Progenitor cell of endocrine pancreas (in vitro differentiated cells): Measurements from ENCODE around the gene C4orf33. TPM values are rescaled to one million over a fixed set of nuclear protein-coding genes. Genes with fewer than 3 reads are reported as not detected.

Experiments used
- DNase-seq: peaks from one replicate; pipeline ENCODE4 v3.0.0; 2021; ENCODE audit warnings: low spot score; ENCODE audit not compliant: unreplicated experiment
- H3K27ac Mint-ChIP-seq: 2 replicates; pipeline ENCODE4 v1.8.0; 2021; ENCODE audit warnings: mild to moderate bottlenecking, moderate library complexity, mixed read lengths
- H3K27me3 Mint-ChIP-seq: 2 replicates; pipeline ENCODE4 v1.8.0; 2021; ENCODE audit warnings: mixed read lengths
- H3K36me3 Mint-ChIP-seq: 2 replicates; pipeline ENCODE4 v1.8.0; 2022; ENCODE audit warnings: mixed read lengths; ENCODE audit not compliant: insufficient read depth
- H3K4me1 Mint-ChIP-seq: 2 replicates; pipeline ENCODE4 v1.8.0; 2021; ENCODE audit warnings: low read depth, mixed read lengths
- H3K4me3 Mint-ChIP-seq: 2 replicates; pipeline ENCODE4 v1.8.0; 2021; ENCODE audit warnings: low read depth, mild to moderate bottlenecking, moderate library complexity, mixed read lengths
- H3K9me3 Mint-ChIP-seq: 2 replicates; pipeline ENCODE4 v1.8.0; 2021; ENCODE audit warnings: low read depth, mixed read lengths
- total RNA-seq: library from RNA; stranded (reverse); gene quantifications from 2 replicates; pipeline ENCODE4 v1.2.1, GENCODE V29; 2021
- TF ChIP-seq, protein P1 (sequence below): fragments of 200-600 bp; sonication (generic); IDR thresholded peaks from one replicate; pipeline ENCODE4 v1.5.0; 2021; ENCODE audit warnings: antibody characterized with exemption, mild to moderate bottlenecking; ENCODE audit not compliant: unreplicated experiment

Gene C4orf33
- total RNA-seq, 1 donor from 2014 or later, result 12.2 TPM

DNA sequence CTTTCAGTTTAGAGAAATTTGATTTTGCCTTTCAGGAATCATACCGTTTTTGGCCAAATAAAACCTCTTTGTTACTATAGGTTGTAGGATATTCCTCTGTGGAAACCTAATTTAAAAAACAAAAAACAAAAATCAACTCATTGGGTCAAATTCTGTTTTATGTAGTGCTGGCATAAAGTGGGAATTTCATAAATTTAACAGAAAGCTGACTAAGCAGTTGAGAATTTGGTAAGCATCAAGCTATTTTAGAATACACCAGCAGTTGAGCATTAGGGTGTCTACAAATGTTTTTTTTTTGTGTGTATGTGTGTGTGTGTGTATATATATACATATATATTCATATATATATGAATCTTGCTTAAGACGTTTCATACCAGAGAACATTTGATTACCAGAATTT lies 47.4 kb downstream of the C4orf33 start:
- H3K4me3 Mint-ChIP-seq, result no peak overlapping the region
- H3K36me3 Mint-ChIP-seq, result no peaks in the 10 kb centered on the region
- no peaks in the 10 kb centered on the region for H3K9me3 Mint-ChIP-seq
- H3K27me3 Mint-ChIP-seq, result peaks cover 7% of the 10 kb centered on the region
- TF ChIP-seq, protein P1, sequence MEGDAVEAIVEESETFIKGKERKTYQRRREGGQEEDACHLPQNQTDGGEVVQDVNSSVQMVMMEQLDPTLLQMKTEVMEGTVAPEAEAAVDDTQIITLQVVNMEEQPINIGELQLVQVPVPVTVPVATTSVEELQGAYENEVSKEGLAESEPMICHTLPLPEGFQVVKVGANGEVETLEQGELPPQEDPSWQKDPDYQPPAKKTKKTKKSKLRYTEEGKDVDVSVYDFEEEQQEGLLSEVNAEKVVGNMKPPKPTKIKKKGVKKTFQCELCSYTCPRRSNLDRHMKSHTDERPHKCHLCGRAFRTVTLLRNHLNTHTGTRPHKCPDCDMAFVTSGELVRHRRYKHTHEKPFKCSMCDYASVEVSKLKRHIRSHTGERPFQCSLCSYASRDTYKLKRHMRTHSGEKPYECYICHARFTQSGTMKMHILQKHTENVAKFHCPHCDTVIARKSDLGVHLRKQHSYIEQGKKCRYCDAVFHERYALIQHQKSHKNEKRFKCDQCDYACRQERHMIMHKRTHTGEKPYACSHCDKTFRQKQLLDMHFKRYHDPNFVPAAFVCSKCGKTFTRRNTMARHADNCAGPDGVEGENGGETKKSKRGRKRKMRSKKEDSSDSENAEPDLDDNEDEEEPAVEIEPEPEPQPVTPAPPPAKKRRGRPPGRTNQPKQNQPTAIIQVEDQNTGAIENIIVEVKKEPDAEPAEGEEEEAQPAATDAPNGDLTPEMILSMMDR, result no peak
- no peak for DNase-seq
- H3K27ac Mint-ChIP-seq, result no peak overlapping the region
- H3K4me1 Mint-ChIP-seq, result peaks cover 14% of the 10 kb centered on the region

DNA sequence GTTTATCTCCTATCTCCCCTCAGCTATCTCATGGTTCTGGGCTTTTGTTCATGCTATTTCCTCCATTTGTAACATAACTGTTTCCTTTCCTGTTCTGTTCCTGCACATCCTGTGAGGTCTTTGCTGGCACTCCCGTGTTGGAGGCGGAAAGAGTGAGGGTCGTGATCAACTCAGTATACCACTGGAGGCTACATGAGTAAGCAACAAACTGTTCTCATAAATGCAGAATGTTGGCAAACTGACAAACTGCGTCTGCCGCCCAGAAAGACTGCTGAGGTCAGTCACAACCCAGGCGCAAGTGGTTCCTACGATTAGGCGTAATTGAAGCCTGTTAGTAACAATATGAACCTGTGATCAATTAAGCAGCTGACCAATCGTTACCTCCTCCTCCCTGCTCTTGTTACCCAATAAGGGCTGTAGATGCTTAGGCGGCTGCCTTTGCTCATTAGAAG lies 48.8 kb downstream of the C4orf33 start:
- Mint-ChIP-seq H3K27ac (no peak overlapping the region), H3K4me3 (no peak overlapping the region), H3K4me1 (peaks cover 2% of the 10 kb centered on the region), H3K9me3 (no peaks in the 10 kb centered on the region), H3K36me3 (no peaks in the 10 kb centered on the region), H3K27me3 (peaks cover 10% of the 10 kb centered on the region)
- DNase-seq, result no peak
- TF ChIP-seq, protein P1, result no peak

DNA sequence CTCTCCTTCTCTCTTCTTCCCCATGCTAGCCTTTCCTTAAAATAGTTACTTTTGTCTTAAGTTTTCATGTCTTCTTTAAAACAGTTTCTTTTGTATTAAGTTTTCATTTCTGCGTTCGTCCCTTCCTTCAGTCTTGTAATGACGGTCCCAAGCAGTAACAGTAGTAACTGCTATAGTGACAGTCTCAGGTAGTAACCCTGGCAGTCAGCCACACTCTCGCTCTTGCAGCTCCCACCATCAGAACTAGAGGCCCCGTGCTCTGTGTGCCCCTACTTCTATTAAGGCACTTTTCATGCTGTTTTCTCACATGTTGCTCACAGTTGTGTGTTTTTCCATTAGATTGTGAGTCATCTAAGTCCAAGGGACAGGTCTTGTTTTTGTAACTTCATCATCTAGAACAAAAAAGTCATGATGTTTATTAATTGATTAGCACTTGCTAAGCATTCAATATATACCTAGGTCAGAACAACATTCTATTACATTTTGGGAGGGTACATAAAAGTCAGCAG lies 49.3 kb downstream of the C4orf33 start:
- no peaks in the 10 kb centered on the region for H3K9me3 Mint-ChIP-seq
- H3K4me3 Mint-ChIP-seq, result no peak overlapping the region
- DNase-seq, result no peak
- peaks cover 2% of the 10 kb centered on the region for H3K4me1 Mint-ChIP-seq
- H3K36me3 Mint-ChIP-seq, result no peaks in the 10 kb centered on the region
- H3K27ac Mint-ChIP-seq, result no peak overlapping the region
- TF ChIP-seq, protein P1, result no peak
- peaks cover 10% of the 10 kb centered on the region for H3K27me3 Mint-ChIP-seq

DNA sequence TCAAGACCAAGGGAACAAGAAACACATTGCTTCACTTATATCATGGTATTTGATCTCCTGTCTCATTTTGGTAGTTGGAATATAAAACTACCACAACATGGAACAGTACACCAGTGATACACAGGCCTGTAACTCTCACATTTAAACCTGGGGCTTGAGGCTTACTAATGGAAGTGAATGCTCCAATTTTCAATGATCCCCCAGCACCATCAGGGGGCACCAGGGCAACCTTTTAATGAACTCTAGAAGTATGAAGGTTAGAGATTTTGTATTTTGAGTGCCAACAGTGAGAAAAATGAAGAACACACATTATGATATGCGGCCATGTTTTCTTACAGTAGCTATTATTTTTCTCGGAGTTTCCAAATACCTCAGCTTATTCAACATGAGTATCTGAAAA lies 50.7 kb downstream of the C4orf33 start:
- H3K4me1 Mint-ChIP-seq, result no peaks in the 10 kb centered on the region
- TF ChIP-seq, protein P1, result no peak
- H3K27me3 Mint-ChIP-seq, result peaks cover 7% of the 10 kb centered on the region
- no peak overlapping the region for H3K4me3 Mint-ChIP-seq
- no peak overlapping the region for H3K27ac Mint-ChIP-seq
- DNase-seq, result no peak
- no peaks in the 10 kb centered on the region for H3K9me3 Mint-ChIP-seq
- no peaks in the 10 kb centered on the region for H3K36me3 Mint-ChIP-seq

DNA sequence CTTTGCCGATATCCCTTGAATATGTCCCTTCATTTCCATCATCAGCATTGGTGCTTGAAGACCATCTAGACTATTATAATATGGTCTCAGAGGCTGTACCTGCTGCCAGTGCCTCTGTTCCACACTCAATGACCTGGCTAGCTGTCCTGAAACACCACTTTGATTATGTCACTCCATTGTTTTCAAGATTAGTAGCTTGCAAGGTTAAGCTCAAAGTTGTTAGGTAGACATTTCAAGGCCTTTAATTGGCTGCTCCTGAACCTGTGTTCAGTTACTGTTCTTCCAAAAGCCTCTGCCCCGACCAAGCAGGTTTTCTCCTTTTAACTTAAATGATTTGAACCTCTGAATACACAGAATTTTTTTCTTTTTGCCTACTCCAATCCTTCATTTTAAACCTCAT lies 52.9 kb downstream of the C4orf33 start:
- Mint-ChIP-seq H3K27me3 (peaks cover 7% of the 10 kb centered on the region), H3K27ac (no peak overlapping the region), H3K36me3 (no peaks in the 10 kb centered on the region), H3K9me3 (no peaks in the 10 kb centered on the region), H3K4me1 (peaks cover 4% of the 10 kb centered on the region), H3K4me3 (no peak overlapping the region)
- no peak for DNase-seq
- TF ChIP-seq, protein P1, result no peak
